HepG2 (cell line): ENCODE data around the gene GRIK3.

Source experiments
- AHR ChIP-seq: IDR thresholded peaks from 2 replicates; pipeline ENCODE4 v1.6.1; 2018; ENCODE audit warnings: missing genetic modification reagents, missing compliant biosample characterization
- MEF2D ChIP-seq: sonication (generic); formaldehyde crosslinking; IDR thresholded peaks from 2 replicates; pipeline ENCODE4 v1.5.1; 2020; ENCODE audit warnings: mild to moderate bottlenecking, missing genetic modification reagents
- MXI1 ChIP-seq: IDR thresholded peaks from 3 replicates; pipeline ENCODE4 v1.6.1; 2012; ENCODE audit warnings: low read depth, low read length, inconsistent platforms, borderline replicate concordance
- RFX5 ChIP-seq: IDR thresholded peaks from 2 replicates; pipeline ENCODE4 v1.6.1; 2011; ENCODE audit warnings: low read depth, low read length, improper control_type of control experiment
- SMARCE1 ChIP-seq: fragments of 450-650 bp; IDR thresholded peaks from 2 replicates; pipeline ENCODE4 v1.6.1; 2017; ENCODE audit warnings: borderline replicate concordance
- SOX6 ChIP-seq, 2 experiments: fragments of 450-650 bp in 1 of 2; sonication (generic) in 1 of 2; formaldehyde crosslinking in 1 of 2; IDR thresholded peaks; 2 replicates each; pipeline versions ENCODE4 v1.4.0 to v1.6.1; 2017 to 2020; ENCODE audit warnings: antibody characterized with exemption in 1 of 2, mild to moderate bottlenecking in 1 of 2, missing genetic modification reagents in 1 of 2
- TAF1 ChIP-seq: sonication (generic); formaldehyde crosslinking; IDR thresholded peaks from 2 replicates; pipeline ENCODE4 v1.4.0; 2020; ENCODE audit warnings: missing genetic modification reagents
- ZNF570 ChIP-seq: sonication (generic); formaldehyde crosslinking; IDR thresholded peaks from 2 replicates; pipeline ENCODE4 v1.4.0; 2020; ENCODE audit warnings: mild to moderate bottlenecking, missing genetic modification reagents, borderline replicate concordance
- ZNF766 ChIP-seq: sonication (generic); formaldehyde crosslinking; IDR thresholded peaks from 2 replicates; pipeline ENCODE4 v1.5.0; 2020; ENCODE audit warnings: missing genetic modification reagents, borderline replicate concordance
- TF ChIP-seq, protein P1 (sequence below): sonication (generic); formaldehyde crosslinking; IDR thresholded peaks from 2 replicates; pipeline ENCODE4 v1.5.0; 2020; ENCODE audit warnings: mild to moderate bottlenecking, missing genetic modification reagents, moderate library complexity

DNA sequence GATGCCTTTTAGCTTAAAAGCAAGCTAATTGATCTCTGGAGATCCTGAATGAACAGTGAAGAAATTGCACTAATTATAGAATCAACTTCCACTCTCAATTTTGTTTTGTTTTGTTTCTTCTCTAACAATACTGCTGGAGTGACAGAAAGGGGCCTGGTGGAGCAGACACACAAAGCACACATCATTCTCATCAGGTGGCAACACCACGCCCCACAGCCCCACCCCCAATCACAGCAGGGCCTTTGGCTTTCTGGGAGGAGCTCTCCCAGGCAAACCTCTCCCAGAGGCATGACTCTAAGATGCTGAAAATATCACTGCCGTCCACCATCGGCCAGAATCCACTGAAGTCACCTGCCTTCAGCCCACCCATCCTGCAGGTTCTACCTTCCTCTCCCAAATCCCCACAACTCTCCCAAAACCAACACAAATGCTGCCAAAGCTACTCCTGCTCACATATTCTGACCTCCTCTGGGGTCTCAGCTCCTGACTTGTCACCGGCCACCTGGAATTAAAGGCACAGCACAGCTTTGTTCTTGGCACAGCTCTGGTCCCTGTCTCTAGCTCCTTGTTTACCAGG lies 120.7 kb downstream of the GRIK3 start:
- TF ChIP-seq MEF2D (CRISPR knock-in tag) (no peak), SOX6 (IDR thresholded peaks at IDR 0.05) (no peak), SOX6 (CRISPR knock-in tag; IDR thresholded peaks at IDR 0.05) (no peak), MXI1 (no peak), RFX5 (no peak), AHR (CRISPR knock-in tag) (no peak), TAF1 (CRISPR knock-in tag) (no peak), ZNF570 (CRISPR knock-in tag) (no peak), ZNF766 (CRISPR knock-in tag) (no peak), SMARCE1 (no peak)
- TF ChIP-seq, protein P1, sequence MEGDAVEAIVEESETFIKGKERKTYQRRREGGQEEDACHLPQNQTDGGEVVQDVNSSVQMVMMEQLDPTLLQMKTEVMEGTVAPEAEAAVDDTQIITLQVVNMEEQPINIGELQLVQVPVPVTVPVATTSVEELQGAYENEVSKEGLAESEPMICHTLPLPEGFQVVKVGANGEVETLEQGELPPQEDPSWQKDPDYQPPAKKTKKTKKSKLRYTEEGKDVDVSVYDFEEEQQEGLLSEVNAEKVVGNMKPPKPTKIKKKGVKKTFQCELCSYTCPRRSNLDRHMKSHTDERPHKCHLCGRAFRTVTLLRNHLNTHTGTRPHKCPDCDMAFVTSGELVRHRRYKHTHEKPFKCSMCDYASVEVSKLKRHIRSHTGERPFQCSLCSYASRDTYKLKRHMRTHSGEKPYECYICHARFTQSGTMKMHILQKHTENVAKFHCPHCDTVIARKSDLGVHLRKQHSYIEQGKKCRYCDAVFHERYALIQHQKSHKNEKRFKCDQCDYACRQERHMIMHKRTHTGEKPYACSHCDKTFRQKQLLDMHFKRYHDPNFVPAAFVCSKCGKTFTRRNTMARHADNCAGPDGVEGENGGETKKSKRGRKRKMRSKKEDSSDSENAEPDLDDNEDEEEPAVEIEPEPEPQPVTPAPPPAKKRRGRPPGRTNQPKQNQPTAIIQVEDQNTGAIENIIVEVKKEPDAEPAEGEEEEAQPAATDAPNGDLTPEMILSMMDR (CRISPR knock-in tag), result no peak
